RWPE2 (cell line): ENCODE data around the gene COL3A1.

Experiments used
- ATAC-seq: fragments of 200-7000 bp; cut with Tn5 transposase; 3 replicates; pipeline ENCODE4 v1.9.1; 2021; ENCODE audit warnings: low read depth
- DNase-seq: peaks from one replicate; pipeline ENCODE4 v3.0.0-alpha.2; 2020; ENCODE audit warnings: low spot score
- H3K27ac ChIP-seq: fragments of 450-650 bp; 2 replicates; pipeline ENCODE4 v1.5.1; 2017; ENCODE audit warnings: mild to moderate bottlenecking; ENCODE audit not compliant: poor library complexity, severe bottlenecking
- H3K27me3 ChIP-seq: fragments of 250-450 bp; sonication (Bioruptor Pico); 2 replicates; pipeline ENCODE4 v1.5.1; 2021; ENCODE audit warnings: mild to moderate bottlenecking, moderate library complexity; ENCODE audit not compliant: insufficient read depth, poor library complexity, severe bottlenecking
- H3K36me3 ChIP-seq: fragments of 250-450 bp; sonication (Bioruptor Pico); 2 replicates; pipeline ENCODE4 v1.5.1; 2020; ENCODE audit warnings: low read depth, mild to moderate bottlenecking, moderate library complexity
- H3K4me1 ChIP-seq: fragments of 250-450 bp; sonication (Bioruptor Pico); 2 replicates; pipeline ENCODE4 v1.5.1; 2021; ENCODE audit warnings: mild to moderate bottlenecking, moderate library complexity; ENCODE audit not compliant: insufficient read depth, poor library complexity, severe bottlenecking
- H3K4me3 ChIP-seq: fragments of 250-450 bp; sonication (Bioruptor Pico); 2 replicates; pipeline ENCODE4 v1.5.1; 2021; ENCODE audit warnings: mild to moderate bottlenecking, moderate library complexity; ENCODE audit not compliant: severe bottlenecking
- H3K9me3 ChIP-seq: fragments of 250-450 bp; sonication (Bioruptor Pico); 2 replicates; pipeline ENCODE4 v1.5.1; 2021; ENCODE audit warnings: mild to moderate bottlenecking, moderate library complexity; ENCODE audit not compliant: severe bottlenecking
- CTCF ChIP-seq: fragments of 450-650 bp; IDR thresholded peaks from one replicate; pipeline ENCODE4 v1.5.1; 2017; ENCODE audit warnings: mild to moderate bottlenecking, moderate library complexity; ENCODE audit not compliant: poor library complexity, severe bottlenecking

Gene COL3A1

DNA sequence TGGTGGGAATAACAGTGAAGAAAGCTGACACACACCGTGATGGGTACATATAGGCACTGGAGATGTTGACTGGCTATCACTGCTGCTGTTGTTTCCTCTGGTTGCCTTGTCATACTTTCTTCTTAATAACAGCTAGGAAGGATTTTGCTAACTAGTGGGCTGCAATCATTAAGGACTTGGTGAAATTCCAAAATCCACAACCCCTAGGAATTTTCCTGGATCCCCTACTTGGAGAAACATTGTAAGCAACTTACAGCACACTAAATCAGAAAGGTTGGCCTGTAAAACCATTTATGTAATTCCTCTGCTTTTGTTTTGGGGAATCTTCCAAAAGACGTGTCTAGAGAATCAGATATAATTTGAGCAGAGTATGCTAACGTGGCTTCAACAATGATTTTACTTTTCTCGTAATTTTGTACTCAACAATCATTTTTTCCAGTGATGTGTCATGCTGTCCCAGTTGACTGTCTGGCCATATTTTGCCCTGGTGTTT lies 8.0 kb upstream of the COL3A1 start:
- Histone ChIP-seq H3K27me3 (no peaks in the 10 kb centered on the region), H3K27ac (no peak overlapping the region), H3K36me3 (no peaks in the 10 kb centered on the region), H3K4me1 (no peaks in the 10 kb centered on the region), H3K9me3 (no peaks in the 10 kb centered on the region), H3K4me3 (no peak overlapping the region)
- no peak for TF ChIP-seq CTCF
- ATAC-seq = no peak
- DNase-seq = no peak

- Histone ChIP-seq H3K9me3 (no peaks in the 10 kb centered on the region), H3K36me3 (no peaks in the 10 kb centered on the region), H3K4me1 (no peaks in the 10 kb centered on the region), H3K4me3 (no peak overlapping the region), H3K27ac (no peak overlapping the region), H3K27me3 (no peaks in the 10 kb centered on the region)
- no peak for TF ChIP-seq CTCF
- ATAC-seq (no peak), DNase-seq (no peak)
Observed at GRCh38 chr2:188966728-188967440, 7.3 kb upstream of the COL3A1 start.

DNA sequence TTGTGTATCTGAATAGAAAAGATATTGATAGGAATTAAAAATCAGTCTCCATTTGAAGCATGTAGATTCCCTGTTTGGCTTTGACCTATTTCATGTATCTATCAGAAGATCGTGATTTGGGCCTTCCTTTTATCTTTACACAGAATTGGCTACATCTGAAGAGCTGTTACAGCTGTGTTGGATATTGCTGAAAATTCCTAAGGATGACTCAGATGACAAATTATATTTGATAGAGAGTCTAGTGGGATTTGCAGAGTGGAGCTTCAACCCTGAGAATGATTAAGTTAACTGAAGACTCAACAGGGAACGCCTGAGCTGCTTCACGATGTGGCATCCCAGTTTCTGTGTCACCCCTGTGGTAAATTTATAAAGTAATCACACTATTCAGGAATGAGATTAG lies 4.9 kb upstream of the COL3A1 start:
- H3K36me3 ChIP-seq = no peaks in the 10 kb centered on the region
- H3K27me3 ChIP-seq = no peaks in the 10 kb centered on the region
- H3K4me3 ChIP-seq = no peak overlapping the region
- H3K4me1 ChIP-seq = no peaks in the 10 kb centered on the region
- H3K9me3 ChIP-seq = no peaks in the 10 kb centered on the region
- no peak overlapping the region for H3K27ac ChIP-seq
- DNase-seq (no peak), ATAC-seq (no peak)
- no peak for TF ChIP-seq CTCF

- H3K9me3 ChIP-seq = no peaks in the 10 kb centered on the region
- ATAC-seq (no peak), DNase-seq (no peak)
- no peak for TF ChIP-seq CTCF
- no peak overlapping the region for H3K27ac ChIP-seq
- no peaks in the 10 kb centered on the region for H3K4me1 ChIP-seq
- no peaks in the 10 kb centered on the region for H3K36me3 ChIP-seq
- no peaks in the 10 kb centered on the region for H3K27me3 ChIP-seq
- H3K4me3 ChIP-seq = no peak overlapping the region
Observed at GRCh38 chr2:188969651-188970050, 4.5 kb upstream of the COL3A1 start.

- no peak for ATAC-seq
Observed at GRCh38 chr2:188970211-188970610, 4.0 kb upstream of the COL3A1 start.

More at GRCh38 chr2:188970211-188970610, 4.0 kb upstream of the COL3A1 start:
- H3K4me3 ChIP-seq = no peak overlapping the region
- no peaks in the 10 kb centered on the region for H3K4me1 ChIP-seq
- H3K36me3 ChIP-seq = no peaks in the 10 kb centered on the region
- no peak overlapping the region for H3K27ac ChIP-seq
- no peaks in the 10 kb centered on the region for H3K27me3 ChIP-seq
- no peak for TF ChIP-seq CTCF
- no peaks in the 10 kb centered on the region for H3K9me3 ChIP-seq
- no peak for DNase-seq
